Measurements from ENCODE around the gene SYS1.
A peak's percentile ranks its signal among the peaks of the same experiment; 100 is the strongest.

Gene SYS1

GRCh38 chr20:45336530-45337366, 26.2 kb upstream of the SYS1 start:
- peak; percentile 63 for ATAC-seq
- no peak for TF ChIP-seq OSR1 (CRISPR knock-in tag; IDR thresholded peaks at IDR 0.05)
- no peak for TF ChIP-seq TCF4 (CRISPR knock-in tag; IDR thresholded peaks at IDR 0.05; ENCODE audit: borderline replicate concordance)
- TF ChIP-seq CSRNP3 (CRISPR knock-in tag; IDR thresholded peaks at IDR 0.05), result no peak
- TF ChIP-seq POU6F1 (CRISPR knock-in tag; IDR thresholded peaks at IDR 0.05; ENCODE audit: borderline replicate concordance, low read depth), result no peak
- no peak for TF ChIP-seq ZNF565 (CRISPR knock-in tag; conservative IDR thresholded peaks at IDR 0.05; ENCODE audit: low read depth)
- TF ChIP-seq CREB5 (CRISPR knock-in tag; IDR thresholded peaks at IDR 0.05; ENCODE audit: low read depth), result no peak
- TF ChIP-seq BACH2 (CRISPR knock-in tag; IDR thresholded peaks at IDR 0.05; ENCODE audit: borderline replicate concordance), result no peak
- no peak for TF ChIP-seq PATZ1 (CRISPR knock-in tag; IDR thresholded peaks at IDR 0.05; ENCODE audit: borderline replicate concordance)
- no peak for TF ChIP-seq ZFP30 (CRISPR knock-in tag; IDR thresholded peaks at IDR 0.05)
- TF ChIP-seq CSDC2 (CRISPR knock-in tag; IDR thresholded peaks at IDR 0.05), result no peak

- TF ChIP-seq ISL1 (CRISPR knock-in tag; IDR thresholded peaks at IDR 0.05), result peak; percentile 51
- peak; percentile 45; the same call in 1 of the 2 replicates for TF ChIP-seq PATZ1 (CRISPR knock-in tag; IDR thresholded peaks at IDR 0.05; ENCODE audit: borderline replicate concordance)
- TF ChIP-seq CREB5 (CRISPR knock-in tag; IDR thresholded peaks at IDR 0.05; ENCODE audit: low read depth), result 0 out of 2 replicates have a peak, but pooled peaks have one; percentile 15
- TF ChIP-seq ARNTL (CRISPR knock-in tag; IDR thresholded peaks at IDR 0.05; ENCODE audit: borderline replicate concordance, low read depth), result no peak
- TF ChIP-seq ZFP30 (CRISPR knock-in tag; IDR thresholded peaks at IDR 0.05), result 0 out of 2 replicates have a peak, but pooled peaks have one; percentile 33
- 0 out of 2 replicates have a peak, but pooled peaks have one; percentile 53 for TF ChIP-seq CSDC2 (CRISPR knock-in tag; IDR thresholded peaks at IDR 0.05)
Observed at GRCh38 chr20:45337367-45338120, 25.4 kb upstream of the SYS1 start.

GRCh38 chr20:45338121-45339030, 24.6 kb upstream of the SYS1 start:
- TF ChIP-seq POU6F1 (CRISPR knock-in tag; IDR thresholded peaks at IDR 0.05; ENCODE audit: borderline replicate concordance, low read depth) (no peak), RARB (CRISPR knock-in tag; IDR thresholded peaks at IDR 0.05) (no peak), ZNF565 (CRISPR knock-in tag; conservative IDR thresholded peaks at IDR 0.05; ENCODE audit: low read depth) (no peak), SNAI2 (CRISPR knock-in tag; IDR thresholded peaks at IDR 0.05) (no peak), PPARA (CRISPR knock-in tag; IDR thresholded peaks at IDR 0.05; ENCODE audit: borderline replicate concordance) (no peak), OSR1 (CRISPR knock-in tag; IDR thresholded peaks at IDR 0.05) (no peak), BACH2 (CRISPR knock-in tag; IDR thresholded peaks at IDR 0.05; ENCODE audit: borderline replicate concordance) (no peak), ARNTL (CRISPR knock-in tag; IDR thresholded peaks at IDR 0.05; ENCODE audit: borderline replicate concordance, low read depth) (no peak)
- ATAC-seq, result peak; percentile 4; the same call in 1 of the 3 replicates

More at GRCh38 chr20:45337367-45338120, 25.4 kb upstream of the SYS1 start:
- peak; percentile 89 for ATAC-seq

Measured in SK-N-SH treated with all-trans-retinoic acid at 6 μM for 48 hours (cell line).